GM21381 (cell line): ENCODE measurements around the gene CRB2.

Experiments used
- ATAC-seq: cut with Tn5 transposase; IDR thresholded peaks from one replicate; pipeline ENCODE4 v1.9.1; 2021; ENCODE audit warnings: mild to moderate bottlenecking, moderate library complexity; ENCODE audit not compliant: unreplicated experiment

Gene CRB2

GRCh38 chr9:123377211-123377971 lies 21.4 kb downstream of the CRB2 start:
- ATAC-seq: no peak

- ATAC-seq: no peak
Measured at GRCh38 chr9:123378025-123378424, 22.0 kb downstream of the CRB2 start.

GRCh38 chr9:123378956-123379660 lies 23.1 kb downstream of the CRB2 start:
- ATAC-seq: no peak

GRCh38 chr9:123380852-123381705 lies 25.1 kb downstream of the CRB2 start:
- ATAC-seq: no peak

GRCh38 chr9:123382653-123383511 lies 26.9 kb downstream of the CRB2 start:
- no peak for ATAC-seq

- no peak for ATAC-seq
Measured at GRCh38 chr9:123383512-123384170, 27.6 kb downstream of the CRB2 start.

- ATAC-seq: no peak
Measured at GRCh38 chr9:123387686-123388085, 31.7 kb downstream of the CRB2 start.

- ATAC-seq: no peak
Measured at GRCh38 chr9:123389070-123389469, 33.1 kb downstream of the CRB2 start.

- no peak for ATAC-seq
Measured at GRCh38 chr9:123389698-123390097, 33.7 kb downstream of the CRB2 start.

GRCh38 chr9:123390337-123391135 lies 34.5 kb downstream of the CRB2 start:
- no peak for ATAC-seq

- ATAC-seq: no peak
Measured at GRCh38 chr9:123391233-123391632, 35.2 kb downstream of the CRB2 start.

- ATAC-seq: no peak
Measured at GRCh38 chr9:123391946-123392345, 35.9 kb downstream of the CRB2 start.

GRCh38 chr9:123392802-123393201 lies 36.8 kb downstream of the CRB2 start:
- no peak for ATAC-seq

GRCh38 chr9:123394291-123395235 lies 38.6 kb downstream of the CRB2 start:
- no peak for ATAC-seq

GRCh38 chr9:123395276-123395688 lies 39.3 kb downstream of the CRB2 start:
- no peak for ATAC-seq

- ATAC-seq: no peak
Measured at GRCh38 chr9:123395689-123396511, 39.9 kb downstream of the CRB2 start.

- no peak for ATAC-seq
Measured at GRCh38 chr9:123397975-123398374, 42.0 kb downstream of the CRB2 start.
